ENCODE data around the gene GDE1.

GDE1 gene

GRCh38 chr16:19523559-19524355 is 1.9 kb upstream of the GDE1 start, which contains the start of gene CCP110:
CCP110 (plus strand) TSS chr16:19523942; CDS start chr16:19527882, 3,940 bp downstream.
- peak; percentile 94 for DNase-seq

DNA sequence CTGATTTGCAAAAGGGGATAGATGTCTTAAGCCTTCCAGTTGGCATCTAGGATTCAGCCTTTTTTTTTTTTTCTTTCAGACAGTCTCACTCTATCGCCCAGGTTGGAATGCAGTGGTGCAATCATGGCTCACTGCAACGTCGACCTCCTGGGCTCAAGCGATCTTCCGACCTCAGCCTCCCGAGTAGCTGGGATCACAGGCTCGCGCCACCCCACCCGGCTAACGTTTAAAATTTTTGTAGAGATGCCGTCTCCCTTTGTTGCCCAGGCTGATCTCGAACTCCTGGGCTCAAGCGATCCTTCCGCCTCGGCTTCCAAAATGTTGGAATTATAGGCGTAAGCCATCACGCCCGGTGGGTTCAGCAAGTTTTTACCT is 1.3 kb upstream of the GDE1 start:
- DNase-seq: no peak

DNA sequence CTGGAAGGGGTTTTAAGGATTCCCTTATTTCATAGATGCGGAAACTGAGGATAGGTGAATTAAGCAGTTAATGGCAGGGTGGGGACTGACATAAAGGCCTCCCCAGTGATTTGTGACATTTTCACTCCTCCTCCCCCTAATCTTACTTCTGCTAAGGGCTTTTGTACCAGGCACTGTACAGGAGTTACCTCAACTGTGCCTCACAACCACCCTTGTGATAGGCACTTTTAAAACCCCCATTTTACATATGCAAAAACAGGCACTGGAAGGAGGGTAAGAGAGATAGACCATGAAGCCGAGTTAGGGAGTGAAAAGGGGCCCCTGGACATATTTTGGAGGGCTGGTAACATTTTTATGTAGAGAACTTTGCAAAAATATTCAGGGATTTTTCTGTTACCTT is 862 bp upstream of the GDE1 start:
- no peak for DNase-seq

GRCh38 chr16:19522397-19522732 is 467 bp upstream of the GDE1 start:
- DNase-seq: no peak

DNA sequence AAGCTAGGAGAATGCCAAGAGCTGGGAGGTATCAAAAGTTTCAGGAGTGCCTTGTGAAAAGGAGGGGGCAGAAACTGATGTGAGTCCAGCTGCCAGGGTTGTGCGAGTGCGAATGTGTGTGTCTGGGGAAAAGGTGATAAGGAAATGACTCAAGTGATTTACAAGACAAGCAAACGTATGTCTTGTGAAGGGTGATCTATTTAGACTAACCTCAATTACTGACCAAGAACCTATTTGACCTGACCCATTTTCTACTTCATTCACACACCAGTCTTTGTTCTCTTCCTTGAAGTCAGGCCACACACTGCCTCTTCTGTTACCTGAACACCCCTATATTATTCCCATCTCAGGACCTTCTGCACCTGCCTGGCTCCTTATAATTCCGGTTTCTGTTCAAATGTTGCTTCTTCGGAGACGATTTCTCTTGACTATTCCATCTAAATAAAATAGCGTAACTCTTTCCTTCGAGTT is 1.0 kb downstream of the GDE1 start:
- DNase-seq: no peak

DNA sequence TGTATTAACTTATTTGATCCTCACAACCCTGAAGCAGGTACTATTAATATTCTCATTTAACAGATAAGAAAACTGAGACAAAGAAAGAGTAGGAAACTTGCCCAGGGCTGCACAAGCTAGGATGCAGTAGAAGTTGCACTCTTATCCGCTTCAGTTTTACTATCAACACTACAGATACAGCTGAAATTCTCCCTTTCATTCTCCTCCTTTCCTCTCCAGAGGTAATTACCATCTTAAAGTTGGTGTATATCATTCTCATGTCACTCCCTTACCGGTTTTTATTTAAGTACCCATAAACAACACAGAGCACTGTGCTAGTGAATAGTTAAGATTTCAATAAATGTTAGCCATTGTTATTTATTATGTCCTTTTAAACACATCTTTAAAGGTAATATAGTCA is 3.5 kb downstream of the GDE1 start:
- no peak for DNase-seq

GRCh38 chr16:19517424-19518089 is 4.3 kb downstream of the GDE1 start:
- no peak for DNase-seq

DNA sequence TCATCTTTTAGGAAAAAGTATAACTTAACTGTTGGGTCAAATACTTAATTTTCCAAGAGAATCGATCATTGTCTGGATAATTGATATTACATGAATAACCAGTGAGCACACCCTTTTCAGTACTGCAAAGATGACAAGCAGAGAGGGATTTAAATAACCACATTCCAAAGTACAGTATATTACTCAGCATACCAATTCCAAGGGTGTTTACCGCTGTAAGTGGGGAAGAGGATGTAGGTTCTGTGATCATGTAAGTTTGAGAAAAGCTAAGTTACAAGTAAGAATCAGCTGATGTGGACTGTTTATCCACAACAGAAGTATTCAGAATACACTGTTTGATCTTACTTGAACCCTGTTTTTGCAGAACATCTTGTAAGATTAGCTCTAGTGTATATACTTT is 6.1 kb downstream of the GDE1 start:
- no peak for DNase-seq

- DNase-seq: no peak
These were observed 8.4 kb downstream of the GDE1 start for GRCh38 chr16:19513377-19514053.

GRCh38 chr16:19512297-19512696 is 9.6 kb downstream of the GDE1 start:
- DNase-seq: no peak

DNA sequence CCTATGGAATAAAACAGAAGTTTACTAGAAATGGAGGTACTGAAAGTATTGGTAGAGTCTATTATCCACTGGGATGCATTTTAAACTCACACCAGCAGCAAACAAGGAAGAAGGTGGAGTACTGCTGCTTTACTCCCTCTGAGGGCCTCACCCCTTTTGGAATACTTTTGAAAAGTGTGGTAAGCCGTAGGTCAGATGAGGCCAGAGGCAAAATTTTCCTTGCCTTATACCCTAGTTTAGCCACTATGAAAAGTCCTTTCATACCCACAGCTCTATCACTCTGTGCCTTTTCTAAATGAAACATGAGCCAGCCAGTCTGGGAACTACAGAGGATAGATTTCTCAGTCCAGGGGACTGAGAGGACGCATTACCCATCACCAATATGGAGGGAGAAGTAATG is 14.0 kb downstream of the GDE1 start:
- DNase-seq: no peak

GRCh38 chr16:19506965-19507364 is 14.9 kb downstream of the GDE1 start:
- no peak for DNase-seq

- DNase-seq: no peak
These were observed 16.1 kb downstream of the GDE1 start for GRCh38 chr16:19505600-19506303.

GRCh38 chr16:19503461-19504075 is 18.3 kb downstream of the GDE1 start:
- no peak for DNase-seq

DNA sequence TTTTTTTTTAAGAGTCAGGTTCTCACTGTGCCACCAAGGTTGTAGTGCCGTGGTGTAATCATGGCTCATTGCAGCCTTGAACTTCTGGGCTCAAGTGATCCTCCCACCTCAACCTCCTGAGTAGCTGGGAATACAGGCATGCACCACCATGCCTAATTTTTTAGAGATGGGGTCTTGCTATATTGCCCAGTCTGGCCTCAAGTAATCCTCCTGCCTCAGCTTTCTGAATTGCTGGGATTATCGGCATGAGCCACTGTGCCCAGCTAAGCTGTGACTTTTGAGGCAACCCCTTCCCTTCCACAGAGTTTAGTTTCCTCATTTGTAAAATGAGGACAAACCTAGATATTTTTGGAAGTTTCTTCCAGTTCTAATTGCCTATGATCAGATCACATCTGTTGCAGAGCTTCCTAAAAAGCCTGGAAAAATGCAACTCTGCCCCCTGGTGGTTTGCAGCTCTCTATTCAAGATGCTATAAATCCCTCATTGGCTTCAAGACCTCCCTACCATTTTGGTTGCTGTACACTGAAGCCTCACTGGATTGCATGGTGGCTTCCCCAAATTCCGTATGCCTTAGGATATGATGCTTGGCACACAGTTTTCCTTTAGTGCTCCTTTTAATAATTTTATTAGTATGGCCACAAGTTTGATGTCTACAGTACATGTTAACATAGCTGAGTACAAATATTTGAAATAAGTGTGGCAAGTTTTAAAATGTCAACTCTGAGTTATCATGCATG is 19.3 kb downstream of the GDE1 start:
- peak; percentile 69 for DNase-seq

GRCh38 chr16:19499481-19499880 is 22.4 kb downstream of the GDE1 start:
- no peak for DNase-seq

DNA sequence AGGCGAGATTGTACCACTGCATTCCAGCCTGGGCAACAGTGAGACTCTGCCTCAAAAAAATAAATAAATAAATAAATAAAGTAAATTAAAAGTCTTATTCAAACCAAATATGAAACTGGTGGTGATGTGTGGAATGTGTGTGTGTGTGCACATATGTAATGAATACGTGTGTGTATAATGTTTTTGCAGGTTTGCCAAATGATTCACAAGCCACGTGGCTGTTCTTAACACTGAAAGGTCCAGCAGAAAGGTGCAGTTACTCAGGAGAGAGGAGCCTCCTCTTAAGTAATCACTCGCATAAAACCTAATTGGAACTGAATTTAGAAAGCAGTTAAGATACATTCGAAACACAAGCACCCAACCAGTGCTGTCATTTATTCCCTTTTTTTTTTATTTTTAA is 22.9 kb downstream of the GDE1 start:
- no peak for DNase-seq

DNA sequence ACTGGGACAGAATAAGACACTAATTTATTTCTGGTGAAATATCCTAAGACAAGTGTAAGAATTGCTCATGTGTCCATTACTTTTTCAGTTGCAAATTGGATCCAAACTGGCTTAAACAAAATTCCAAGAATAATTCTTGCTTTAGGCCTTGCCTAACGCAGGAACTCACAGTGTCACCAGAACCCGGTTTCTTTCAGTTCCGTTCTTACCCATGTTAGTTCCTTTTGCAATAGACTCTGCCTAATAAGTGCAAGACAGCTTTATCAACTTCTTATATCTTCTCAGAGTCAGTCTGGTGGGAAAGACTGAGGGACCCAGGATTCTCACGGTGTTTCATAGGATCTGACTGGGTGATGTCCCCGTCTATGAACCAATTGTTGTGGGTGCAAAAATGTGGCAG is 24.7 kb downstream of the GDE1 start:
- no peak for DNase-seq

DNA sequence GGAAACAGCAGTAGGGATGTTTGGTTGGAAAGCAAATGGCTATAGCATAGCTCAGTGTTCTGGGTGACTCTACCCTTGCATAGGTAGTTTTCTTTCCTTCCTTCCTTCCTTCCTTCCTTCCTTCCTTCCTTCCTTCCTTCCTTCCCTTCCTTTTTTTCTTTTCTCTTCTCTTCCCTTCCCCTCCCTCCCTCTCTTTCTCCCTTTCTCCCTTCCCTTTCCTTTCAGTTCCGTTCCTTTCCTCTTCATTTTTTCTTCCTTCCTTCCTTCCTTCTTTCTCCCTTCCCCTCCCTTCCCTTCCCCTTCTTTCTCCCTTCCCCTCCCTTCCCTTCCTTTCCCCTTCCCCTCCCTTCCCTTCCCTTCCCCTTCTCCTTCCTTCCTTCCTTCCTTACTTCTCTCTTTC is 31.3 kb downstream of the GDE1 start:
- DNase-seq: no peak

DNA sequence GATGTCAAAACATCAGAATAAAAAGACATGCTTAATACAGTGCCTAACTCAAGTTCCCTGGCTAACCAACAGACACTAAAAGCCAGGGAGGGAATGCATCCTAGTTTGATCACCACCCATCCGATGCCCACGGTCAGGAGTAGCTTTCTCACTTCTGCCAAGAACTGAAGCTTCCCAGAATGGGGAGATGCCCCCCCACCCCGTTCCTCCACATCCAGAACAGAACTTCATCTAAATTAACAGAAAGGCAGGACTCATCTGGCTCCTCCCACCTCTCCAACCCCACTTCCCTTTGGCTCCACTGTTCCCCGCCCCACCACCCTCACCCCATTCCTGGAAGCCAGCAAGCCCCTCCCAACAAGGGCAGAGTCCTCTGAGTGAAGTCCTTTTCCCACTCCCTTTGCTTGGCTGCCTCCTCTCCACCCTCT is 33.7 kb downstream of the GDE1 start:
- no peak for DNase-seq

- DNase-seq: no peak
These were observed 35.1 kb downstream of the GDE1 start for GRCh38 chr16:19486750-19487325.

GRCh38 chr16:19486051-19486450 is 35.8 kb downstream of the GDE1 start:
- no peak for DNase-seq
